Dermis microvascular lymphatic vessel endothelial cell (primary cell): Measurements from ENCODE around the gene HSPB7. TPM values are rescaled to one million over a fixed set of nuclear protein-coding genes. Genes with fewer than 3 reads are reported as not detected.
"Not testable (repeated sequence)": the region's sequence is repeated elsewhere in the genome, so short reads cannot be mapped to it uniquely, and the experiment has no call there.

Source experiments
- DNase-seq, 2 donors: peaks; one replicate each; pipeline versions ENCODE4 v3.0.0 to v3.0.0-alpha.2; 2010; ENCODE audit warnings: low read depth in 2 of 2
- total RNA-seq: library from RNA; depleted of rRNA; stranded (reverse); fragments of >200 nt; gene quantifications from 2 replicates; pipeline ENCODE4 v1.2.1, GENCODE V29; 2014

HSPB7 gene
- total RNA-seq, 1 donor from 2014 or later, result not detected

DNA sequence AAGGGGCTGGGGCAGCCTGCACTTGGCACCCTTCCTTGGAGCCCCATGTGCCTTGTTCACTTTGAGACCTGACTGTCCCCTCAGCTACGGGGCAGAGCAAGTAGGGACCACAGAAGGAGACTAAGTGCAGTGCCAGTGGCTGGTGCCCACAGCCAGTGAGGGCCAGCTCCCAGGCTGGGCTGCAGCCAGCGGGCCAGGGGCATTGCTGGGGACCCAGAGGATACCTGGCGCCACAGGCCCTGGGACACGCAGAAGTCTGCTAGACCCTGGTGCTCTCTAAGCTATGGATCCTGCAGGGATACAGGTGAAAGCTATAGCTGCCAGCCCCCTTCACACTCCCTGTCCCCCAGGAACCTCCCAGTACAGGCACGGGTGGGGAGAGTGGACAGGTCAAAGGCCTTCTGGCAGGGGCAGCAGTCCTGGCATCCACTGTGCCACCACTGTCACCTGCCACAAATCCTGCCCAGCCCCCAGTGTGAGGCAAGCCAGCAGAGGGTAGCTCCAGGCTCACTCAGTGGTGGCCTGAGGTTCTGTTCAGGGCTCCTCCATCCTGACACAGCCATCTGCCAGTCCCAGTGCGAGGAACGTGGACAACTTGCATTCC, 5.3 kb upstream of the HSPB7 start:
- DNase-seq, result no peak

DNA sequence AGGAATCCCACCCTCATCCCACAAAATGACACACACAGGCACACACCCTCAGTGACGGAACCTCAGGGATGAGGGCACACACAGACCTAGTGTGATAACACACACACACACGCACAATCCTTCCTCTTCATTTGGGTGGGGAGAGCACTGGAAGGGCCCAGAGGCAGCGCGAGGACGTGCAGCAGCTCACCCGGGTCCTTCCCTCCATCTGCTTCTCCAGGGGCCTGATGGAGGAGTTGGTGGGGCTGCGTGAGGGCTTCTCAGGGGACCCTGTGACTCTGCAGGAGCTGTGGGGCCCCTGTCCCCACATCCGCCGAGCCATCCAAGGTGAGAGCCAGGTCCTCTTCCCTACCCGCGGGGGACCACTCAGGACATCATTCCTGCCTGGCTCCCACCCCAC, 4.5 kb upstream of the HSPB7 start:
- no peak for DNase-seq

DNA sequence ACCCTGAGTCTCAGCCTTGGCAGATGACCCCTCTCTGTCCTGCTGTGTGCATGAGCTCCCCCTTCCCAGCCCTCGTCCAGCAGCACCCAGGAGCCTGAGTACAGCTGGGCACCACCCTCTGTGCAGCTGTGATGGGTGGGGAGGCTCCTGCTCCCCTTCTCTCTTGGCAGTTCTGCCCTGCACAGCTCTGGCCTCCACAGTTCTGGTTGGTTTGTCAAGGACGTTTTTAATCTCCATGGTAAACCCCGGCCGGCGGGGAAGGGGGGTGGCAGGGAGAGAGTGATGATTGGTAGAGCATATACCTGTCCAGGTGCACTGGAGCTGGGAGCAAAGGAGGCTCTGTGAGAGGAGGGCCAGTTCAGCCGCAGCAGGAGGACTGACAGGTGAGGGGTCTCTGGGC, 3.8 kb upstream of the HSPB7 start, which contains the start of gene CLCNKA:
CLCNKA (plus strand) TSS at position 356 of the 400 bp plus-strand sequence. CDS start 584 bp downstream, outside the sequence.
- DNase-seq, result no peak

DNA sequence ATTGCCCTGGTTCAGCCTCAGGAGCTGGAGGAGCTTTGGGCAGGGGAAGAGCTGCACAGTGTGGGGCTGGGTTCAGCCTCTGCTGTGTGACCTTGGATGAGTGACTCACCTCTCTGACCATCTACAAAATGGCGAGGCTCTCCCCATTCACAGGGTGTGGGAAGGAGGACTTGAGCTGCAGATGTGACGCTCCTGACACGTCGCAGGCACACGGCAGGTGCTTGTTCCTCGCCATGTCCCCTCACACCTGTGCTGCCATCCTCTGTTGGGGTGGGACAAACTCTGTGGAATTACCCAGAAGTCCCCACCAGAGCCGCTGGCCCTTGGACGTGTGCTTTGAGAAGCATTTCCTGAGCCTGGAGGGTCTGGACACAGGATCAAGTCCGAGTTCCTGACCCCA, 3.0 kb upstream of the HSPB7 start:
- DNase-seq, result not testable (repeated sequence)

DNA sequence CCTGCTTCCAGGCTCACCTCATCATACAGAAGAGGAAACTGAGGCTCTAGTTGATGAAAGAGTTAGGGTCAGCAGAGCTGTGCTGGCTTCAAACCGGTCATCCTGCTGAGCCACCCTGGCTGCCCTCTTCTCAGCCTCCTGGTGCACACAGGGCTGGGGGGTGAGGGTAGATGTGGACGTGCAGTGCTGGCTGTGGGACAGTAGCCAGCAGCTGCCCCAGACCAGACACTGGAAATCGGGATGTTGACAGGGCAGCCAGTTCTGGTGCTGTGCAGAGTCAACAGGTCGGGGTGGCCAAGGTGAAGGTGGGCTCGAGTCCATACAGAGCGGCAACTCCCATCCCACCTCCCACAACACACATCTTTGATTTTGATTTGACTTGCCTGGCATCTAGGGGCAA, 2.5 kb upstream of the HSPB7 start:
- no peak for DNase-seq

DNA sequence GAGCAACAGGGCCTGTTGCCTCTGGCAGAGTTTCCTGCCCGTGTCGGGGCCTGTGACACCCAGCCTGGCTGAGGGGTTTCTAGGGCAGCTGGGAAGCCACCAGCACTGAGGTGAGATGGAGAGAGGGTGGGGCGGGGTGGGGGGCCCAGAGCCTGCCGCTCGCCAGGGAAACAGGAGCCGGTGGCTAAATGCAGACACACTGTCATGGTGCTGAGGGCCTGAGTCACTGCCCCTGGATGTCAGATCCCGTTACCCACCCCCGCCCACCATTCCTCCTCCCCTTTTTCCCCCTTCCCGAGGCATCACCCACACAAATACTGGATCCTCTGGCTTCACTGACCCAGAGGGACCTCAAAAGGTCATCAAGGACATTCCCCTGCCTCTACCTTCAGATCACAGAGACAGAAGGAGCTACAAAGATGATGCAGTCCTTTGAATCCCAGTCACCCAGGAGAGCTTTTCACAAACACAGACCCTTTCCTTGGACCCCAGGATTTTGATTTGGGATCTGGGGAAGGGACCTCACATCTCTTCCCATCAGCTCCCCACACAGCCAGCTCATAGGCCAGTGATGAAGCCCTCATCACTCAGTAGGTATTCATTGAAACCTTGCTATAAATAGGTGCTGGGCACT, 1.9 kb upstream of the HSPB7 start:
- no peak for DNase-seq

DNA sequence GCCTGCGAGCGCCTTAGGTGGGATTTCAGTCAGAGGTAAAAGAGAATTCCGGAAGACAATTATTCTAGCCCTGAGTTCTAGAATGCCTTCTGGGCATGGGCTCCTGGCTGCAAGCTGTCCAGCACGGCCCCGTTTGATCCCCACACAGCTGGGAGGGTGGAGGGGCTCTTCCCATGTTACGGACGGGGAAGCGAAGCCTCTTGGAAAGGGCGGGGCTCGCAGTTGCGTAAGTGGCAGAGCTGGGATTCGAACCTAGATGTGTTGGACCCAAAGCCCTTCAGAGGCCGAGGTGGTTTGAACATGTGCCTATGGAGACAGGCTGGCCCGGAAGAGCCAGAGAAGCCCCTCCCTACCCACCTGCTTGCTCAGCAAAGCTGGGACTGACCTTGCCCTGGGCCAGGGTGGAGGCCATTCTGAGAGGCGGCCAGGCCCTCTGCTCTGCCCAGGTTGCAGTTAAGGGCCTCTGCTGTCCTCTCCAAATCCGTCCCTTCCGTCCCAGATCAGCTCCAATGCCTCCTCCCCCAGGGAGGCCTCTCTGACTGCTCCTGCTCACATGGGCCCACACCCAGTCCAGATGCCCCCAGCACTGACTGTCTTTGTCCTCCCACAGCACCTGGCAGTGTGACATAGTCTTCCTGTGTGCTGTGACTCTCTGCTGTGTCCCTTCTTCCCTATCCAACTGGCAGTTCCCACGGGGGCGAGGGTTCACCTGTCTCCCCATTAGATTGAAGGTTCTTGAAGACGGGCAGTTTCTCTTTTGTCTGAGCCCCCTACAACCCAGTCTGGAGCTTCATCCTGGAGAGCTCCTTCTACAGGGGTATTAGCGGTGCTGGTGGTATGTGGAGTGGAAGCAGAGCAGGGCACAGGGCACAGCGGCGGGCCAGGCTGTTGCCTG, 1.2 kb upstream of the HSPB7 start:
- no peak for DNase-seq

DNA sequence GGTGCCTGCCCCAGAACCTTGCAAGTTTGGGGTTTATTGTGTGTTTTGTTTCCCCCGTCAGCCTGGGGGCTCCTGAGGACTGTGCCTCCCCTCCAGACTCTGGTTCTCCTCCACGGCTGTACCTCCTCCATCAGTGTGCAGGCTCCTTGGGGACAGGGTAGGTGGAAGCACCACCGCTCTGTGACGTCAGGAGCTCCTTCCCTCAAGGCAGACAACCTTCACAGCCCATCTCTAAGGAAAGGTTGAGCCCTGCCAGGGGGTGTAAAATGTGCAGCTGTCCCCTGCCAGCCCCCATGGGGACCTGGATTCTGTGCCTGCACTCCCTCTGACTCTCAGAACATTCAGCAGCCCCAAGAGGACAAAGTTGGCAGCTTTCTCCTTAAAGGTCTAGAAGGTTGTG, 465 bp upstream of the HSPB7 start:
- DNase-seq, result no peak

DNA sequence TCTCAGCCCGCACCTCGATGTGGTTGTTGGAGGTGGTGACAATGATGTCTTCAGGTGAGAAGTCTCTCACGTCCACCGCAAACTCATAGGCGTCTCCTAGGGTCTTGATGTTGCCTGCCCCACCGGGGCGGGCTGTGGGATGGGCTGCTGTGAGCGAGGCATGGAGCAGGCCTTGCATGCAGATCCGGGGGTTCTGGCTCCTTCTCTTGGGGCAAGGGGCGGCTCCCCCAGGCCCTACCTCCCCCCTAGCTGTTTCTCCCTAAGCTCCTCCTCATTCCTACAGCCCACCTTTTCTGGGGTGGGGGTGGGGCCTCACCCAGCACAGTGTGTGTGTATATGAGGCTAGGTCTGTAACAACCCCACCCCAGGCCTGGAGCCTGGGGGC, 775 bp downstream of the HSPB7 start:
- no peak for DNase-seq

DNA sequence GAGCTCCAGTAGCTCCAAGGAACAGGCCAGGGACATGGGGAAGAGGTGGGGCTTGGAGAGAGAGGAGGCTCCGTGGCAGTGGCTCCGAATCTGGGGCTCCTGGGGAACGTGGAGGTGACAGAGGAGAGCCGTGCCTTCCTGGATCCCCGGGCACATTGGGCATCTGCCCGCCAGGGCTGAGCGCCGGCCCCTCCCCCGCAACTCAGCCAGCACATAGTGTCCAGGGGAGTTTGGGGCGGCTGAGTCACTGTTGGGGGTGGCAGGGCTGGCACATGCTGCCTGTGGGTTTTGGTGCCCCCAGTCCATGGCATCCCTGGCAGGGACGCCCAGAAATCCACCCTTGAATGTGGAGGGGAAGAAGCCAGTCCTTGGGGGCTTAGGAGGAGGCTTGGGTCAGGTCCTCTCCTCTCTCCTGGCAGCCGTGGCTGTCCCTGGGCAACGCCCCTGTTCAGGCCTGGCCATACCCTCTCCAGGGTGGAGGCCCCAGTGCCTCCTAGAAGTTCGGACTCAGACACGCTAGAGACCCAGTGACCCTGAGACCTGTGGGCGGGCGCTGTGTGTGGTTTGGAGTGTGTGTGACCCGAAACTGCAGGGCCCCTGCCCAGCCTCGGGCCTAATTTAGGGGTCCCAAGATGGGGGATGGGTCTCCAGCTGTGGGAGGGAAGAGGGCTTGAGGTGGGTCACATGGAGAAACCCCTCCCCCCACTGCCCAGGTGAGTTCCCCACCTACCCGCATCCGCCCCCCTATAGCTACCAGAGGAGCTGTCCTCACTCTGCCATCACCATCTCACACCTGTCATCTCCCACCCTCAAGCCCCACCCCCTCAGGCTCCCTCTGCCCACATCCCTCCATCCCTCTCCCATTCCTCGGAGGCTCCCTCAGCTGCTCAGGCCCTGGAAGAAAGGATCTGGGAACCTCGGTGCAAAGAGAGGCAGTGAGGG, 1.6 kb downstream of the HSPB7 start:
- DNase-seq, result no peak

DNA sequence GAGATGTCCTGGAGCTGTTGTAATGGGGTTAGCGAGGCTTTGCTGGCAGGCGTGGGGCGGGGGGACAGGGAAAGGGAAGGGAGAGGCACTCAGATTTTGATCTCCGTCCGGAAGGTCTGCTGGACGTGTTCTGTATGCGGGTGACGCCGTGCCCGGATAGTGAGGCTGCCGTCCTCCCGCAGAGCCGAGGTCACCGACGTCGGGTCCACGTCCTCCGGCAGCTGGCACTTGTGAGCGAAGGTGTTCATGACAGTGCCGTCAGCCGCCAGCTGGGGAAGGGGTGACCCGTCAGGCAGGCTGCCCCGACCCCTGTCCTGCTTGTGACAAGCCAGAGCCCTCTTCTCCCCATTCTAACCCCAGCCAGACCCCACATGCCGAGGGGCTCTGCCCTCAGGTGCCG, 2.4 kb downstream of the HSPB7 start:
- no peak for DNase-seq

DNA sequence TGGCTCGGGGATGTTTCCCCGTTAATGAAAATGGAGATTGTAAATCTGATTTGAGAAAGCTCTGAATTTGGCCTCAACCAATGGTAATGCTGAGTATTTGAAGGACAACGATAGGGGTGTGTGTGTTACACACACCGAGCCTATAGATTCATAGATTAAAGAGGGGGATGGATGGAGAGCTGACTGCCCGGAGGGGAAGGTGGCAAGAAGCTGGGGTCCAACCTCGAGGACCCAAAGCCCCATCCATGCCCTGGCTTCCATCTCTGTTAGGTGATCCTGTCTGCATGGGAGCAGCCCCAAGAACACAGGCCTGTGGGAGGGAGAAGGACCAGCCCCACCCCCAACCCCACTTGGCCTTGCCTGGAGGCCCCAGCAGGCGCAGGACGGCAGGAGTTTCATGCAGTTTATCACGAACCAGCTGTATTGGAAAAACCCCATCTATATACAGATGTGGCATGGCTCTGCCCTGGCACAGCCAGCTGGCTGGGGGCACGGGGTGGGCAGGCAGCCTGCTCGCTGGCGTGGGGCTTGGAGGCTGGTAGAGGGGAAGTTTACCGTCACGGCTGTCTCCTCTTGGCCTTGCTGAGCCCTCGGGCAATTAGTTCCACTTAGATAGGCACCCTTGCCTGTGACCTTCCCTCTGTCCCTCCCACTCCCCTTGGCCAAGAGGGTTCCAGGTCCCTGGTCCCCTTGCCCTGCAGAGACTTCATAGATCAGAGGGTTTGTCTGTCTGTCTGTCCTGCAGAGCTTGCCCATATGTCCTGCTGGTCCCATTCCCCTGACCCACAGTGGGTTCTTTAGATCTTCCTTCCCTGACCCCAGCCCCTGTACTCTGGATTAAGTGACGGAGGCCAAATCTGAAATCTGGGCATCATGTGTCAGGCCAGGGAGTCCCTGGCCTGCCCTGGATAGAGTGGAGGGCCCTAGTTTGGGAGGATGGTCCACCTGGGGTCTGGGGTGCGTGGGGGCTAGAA, 3.0 kb downstream of the HSPB7 start:
- DNase-seq, result no peak

DNA sequence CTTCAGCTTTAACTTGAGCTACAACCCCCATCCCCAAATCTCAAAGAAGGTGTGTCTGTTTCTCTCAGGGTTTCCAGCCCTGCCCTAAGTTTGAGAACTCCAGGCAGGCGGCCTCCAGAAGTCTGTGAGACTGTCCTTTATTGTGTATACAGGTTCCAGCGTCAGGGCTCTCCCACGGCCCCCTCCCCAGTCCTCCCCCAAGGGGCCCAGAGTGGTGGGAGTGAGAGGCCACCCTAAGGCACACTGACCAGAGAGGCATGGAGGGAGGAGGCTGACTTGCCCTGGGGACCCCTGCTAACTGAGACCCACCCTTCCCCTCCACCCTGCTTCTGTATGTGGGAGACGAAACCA, 4.0 kb downstream of the HSPB7 start:
- no peak for DNase-seq

DNA sequence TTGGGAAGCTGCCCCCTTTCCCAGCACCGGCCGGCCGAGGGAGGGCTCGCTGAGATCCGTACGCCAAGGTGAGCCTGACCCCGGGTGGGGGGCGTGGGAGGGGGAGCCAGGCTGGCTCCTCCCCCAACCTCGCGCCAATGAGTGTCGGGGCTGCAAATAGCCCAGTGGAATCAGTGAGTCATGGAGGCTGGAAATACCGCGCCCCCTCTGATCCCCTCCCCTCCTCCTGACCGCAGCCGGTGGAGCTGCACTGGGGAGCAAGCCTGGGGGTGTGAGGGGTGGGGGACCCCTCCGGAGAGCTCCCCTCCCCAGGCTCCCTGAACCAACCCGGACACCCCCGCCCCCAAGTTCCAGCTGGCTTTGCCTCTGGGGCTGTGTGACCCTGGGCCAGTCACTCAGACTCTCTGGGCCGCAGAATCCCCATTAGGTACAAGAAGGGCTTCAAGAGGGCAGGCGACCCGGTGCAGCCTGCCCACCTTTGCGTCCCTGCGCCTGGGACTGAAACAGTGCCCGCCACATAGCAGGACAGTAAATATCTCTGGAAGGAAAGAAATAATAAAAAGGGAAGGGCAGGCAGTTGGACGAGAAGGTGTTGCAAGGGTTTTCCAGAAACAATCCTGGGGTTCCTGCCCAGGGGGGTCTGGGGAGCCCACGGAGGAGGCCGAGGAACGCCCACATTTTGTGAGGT, 4.5 kb downstream of the HSPB7 start:
- DNase-seq, result peak; percentile 58 to 81

DNA sequence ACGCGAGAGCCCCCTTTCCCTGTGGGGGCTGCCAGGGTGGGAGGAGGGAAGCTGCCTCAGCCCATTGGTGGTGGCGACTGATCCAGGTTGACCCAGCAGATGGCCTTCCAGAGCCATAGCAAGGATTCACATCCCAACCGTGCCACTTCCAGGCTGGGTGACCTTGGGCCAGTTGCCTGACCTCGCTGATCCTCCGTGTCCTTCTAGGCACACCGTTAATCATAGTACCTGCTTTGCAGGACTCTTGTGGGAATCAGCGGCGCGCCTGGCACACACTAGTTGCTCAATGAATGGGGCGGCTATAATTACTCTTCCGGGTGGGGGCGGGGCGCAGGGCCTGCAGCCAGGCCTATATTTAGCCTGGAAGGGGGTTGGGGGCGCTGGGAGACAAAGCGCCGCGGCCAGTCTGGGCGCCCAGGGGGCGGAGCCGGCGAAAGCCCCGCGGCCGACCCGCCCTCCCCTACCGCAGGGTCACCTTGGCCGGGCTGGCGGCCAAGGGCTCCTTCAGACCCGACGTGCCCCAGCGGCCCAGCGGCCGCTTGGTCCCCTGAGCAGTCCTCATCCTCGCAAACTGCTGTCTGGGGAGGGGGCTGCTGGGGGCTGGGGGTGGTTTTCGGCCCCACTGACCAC, 5.1 kb downstream of the HSPB7 start:
- DNase-seq, result peak; percentile 17 to 63

DNA sequence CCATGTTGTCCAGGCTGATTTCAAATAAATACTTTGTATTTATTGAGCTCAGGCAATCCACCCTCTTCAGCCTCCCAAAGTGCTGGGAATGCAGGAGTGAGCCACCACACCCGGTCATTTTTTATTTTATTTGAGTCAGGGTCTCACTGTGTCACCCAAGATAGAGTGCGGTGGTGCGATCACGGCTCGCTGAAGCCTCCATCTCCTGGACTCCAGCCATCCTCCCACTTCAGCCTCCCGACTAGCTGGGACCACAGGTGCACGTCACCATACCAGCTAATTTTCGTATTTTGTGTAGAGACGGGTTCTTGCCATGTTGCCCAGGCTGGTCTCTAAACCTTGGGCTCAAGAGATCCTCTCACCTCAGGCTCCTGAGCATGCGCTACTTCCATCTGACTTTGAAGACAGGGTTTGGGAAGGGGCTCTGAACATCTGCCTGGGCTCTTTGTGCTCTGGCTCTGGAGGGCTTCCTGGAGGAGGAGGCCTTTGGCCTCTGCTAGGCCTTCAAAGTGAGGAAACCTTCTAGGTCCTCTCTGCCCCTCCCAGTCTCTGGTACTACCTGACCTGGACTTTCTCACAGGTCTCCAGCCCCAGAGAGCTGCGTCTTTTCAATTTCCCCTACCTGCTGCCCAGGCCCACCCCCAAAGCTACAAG, 5.8 kb downstream of the HSPB7 start:
- DNase-seq, result no peak

DNA sequence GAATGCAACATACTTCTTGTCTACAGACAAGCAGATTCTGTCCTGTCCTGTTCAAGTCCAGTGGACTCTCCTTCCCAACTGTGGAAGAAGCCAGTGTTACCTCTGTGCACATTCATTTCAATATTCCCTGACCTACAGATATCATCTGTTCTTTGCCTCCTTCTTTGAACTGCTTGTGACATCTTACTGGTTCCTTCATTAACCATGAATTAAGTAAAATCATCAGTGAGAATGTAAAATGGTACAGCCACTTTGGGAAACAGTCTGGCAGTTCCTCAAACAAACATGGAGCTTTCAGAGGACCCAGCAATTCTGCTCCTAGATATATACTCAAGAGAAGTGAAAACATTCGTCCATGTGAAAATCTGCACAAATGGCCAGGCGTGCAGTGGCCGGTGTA, 7.0 kb downstream of the HSPB7 start:
- no peak for DNase-seq

DNA sequence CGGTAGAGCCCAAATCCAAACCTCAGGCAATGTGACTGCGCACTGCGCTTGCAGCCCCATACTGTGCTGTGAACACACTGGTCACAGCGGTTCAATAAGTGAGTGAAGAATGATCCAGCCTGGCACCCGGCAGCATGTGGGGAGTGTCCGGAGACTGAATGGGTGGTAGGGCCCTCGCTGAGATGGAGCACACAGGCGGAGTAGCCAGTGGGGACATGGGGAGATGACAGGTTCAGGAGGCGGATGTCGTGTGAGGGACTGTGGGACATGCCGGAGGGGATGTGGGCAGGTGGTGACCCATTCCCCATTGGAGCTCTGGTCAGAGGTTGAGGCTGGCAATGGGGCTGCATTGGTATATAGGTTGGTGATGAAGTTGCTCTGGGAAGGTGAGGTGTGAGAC, 8.2 kb downstream of the HSPB7 start:
- DNase-seq, result no peak

DNA sequence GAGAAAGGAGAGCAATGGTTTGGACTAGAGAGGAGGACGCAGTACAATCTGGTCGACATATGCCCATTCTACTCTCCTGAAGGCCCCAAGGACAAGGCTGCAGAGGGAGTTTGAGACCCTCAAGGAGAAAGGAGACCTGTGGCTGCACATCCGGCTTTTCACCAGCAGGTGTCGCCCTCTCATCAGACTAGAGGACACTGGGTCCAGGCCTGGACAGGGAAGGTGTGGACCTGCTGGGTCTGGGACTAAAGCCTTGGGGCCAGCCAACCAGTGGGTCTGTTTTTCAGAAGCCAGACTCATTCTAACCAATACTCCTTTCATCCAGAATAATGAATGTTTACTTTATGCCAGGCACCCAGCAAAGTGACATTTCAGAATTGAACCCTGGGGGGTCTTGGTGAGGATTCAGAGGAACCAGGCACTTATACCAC, 8.8 kb downstream of the HSPB7 start:
- peak; percentile 51 to 73 for DNase-seq
